ENCODE results near the gene MGAT1. TPM values are rescaled to one million over a fixed set of nuclear protein-coding genes. Genes with fewer than 3 reads are reported as not detected.

MGAT1 gene
- total and polyA plus RNA-seq, 2 experiments from 2014 or later = 180 to 200 TPM

GRCh38 chr5:180848265-180848664 is 45.7 kb upstream of the MGAT1 start:
- H3K79me2 ChIP-seq (ENCODE audit: insufficient read depth) = peaks cover 12% of the 10 kb centered on the region; the same call in 1 of the 2 replicates
- no peak overlapping the region for H3K4me2 ChIP-seq (ENCODE audit: unreplicated experiment)
- H3K4me3 ChIP-seq = no peak overlapping the region
- H3K27me3 ChIP-seq (replicated peaks; ENCODE audit: insufficient read depth) = no peaks in the 10 kb centered on the region
- no peaks in the 10 kb centered on the region; the same call in 1 of the 2 replicates for H3K9me2 ChIP-seq (ENCODE audit: insufficient read depth)
- no peak for DNase-seq
- peaks cover 37% of the 10 kb centered on the region for H3K36me3 ChIP-seq (ENCODE audit: low read depth)
- 100% methylated on average over 1 of the region's 1 CpG for WGBS, 2 experiments (ENCODE audit: low coverage in 1 of 2, low lambda C conversion rate in 2 of 2, missing lambda C conversion rate in 2 of 2)
- H3K9me3 ChIP-seq (ENCODE audit: low read depth) = no peaks in the 10 kb centered on the region
- in situ Hi-C loops (cut with MboI) = no loop called here
- TF ChIP-seq EZH2 (IDR thresholded peaks at IDR 0.05; ENCODE audit: insufficient read depth, poor library complexity, severe bottlenecking) = no peak
- TF ChIP-seq EZH2phosphoT487 (IDR thresholded peaks at IDR 0.05; ENCODE audit: insufficient read depth, low read depth) = no peak
- no peak overlapping the region for H3K27ac ChIP-seq
- no peak overlapping the region for H3K9ac ChIP-seq
- no peaks in the 10 kb centered on the region for H3K4me1 ChIP-seq (ENCODE audit: insufficient read depth)
- no peaks in the 10 kb centered on the region for H3F3A ChIP-seq (ENCODE audit: insufficient read depth)
- no peaks in the 10 kb centered on the region for H4K20me1 ChIP-seq (ENCODE audit: insufficient read depth)
- no peak overlapping the region for H2AFZ ChIP-seq

GRCh38 chr5:180847026-180847425 is 44.4 kb upstream of the MGAT1 start:
- in situ Hi-C loops (cut with MboI) = no loop called here
- Histone ChIP-seq H3K9me3 (ENCODE audit: low read depth) (no peaks in the 10 kb centered on the region), H3F3A (ENCODE audit: insufficient read depth) (0 out of 2 replicates have a peak, but pooled peaks cover 5% of the 10 kb centered on the region), H4K20me1 (ENCODE audit: insufficient read depth) (no peaks in the 10 kb centered on the region), H3K9me2 (ENCODE audit: insufficient read depth) (no peaks in the 10 kb centered on the region; the same call in 1 of the 2 replicates), H3K4me1 (ENCODE audit: insufficient read depth) (no peaks in the 10 kb centered on the region), H3K79me2 (ENCODE audit: insufficient read depth) (peaks cover 6% of the 10 kb centered on the region; the same call in 1 of the 2 replicates), H3K9ac (no peak overlapping the region), H3K36me3 (ENCODE audit: low read depth) (peaks cover 37% of the 10 kb centered on the region), H3K27me3 (replicated peaks; ENCODE audit: insufficient read depth) (no peaks in the 10 kb centered on the region), H3K4me3 (no peak overlapping the region), H3K27ac (no peak overlapping the region), H3K4me2 (ENCODE audit: unreplicated experiment) (no peak overlapping the region), H2AFZ (no peak overlapping the region)
- TF ChIP-seq EZH2phosphoT487 (IDR thresholded peaks at IDR 0.05; ENCODE audit: insufficient read depth, low read depth) (no peak), EZH2 (IDR thresholded peaks at IDR 0.05; ENCODE audit: insufficient read depth, poor library complexity, severe bottlenecking) (no peak)
- WGBS, 2 experiments (ENCODE audit: low coverage in 1 of 2, low lambda C conversion rate in 2 of 2, missing lambda C conversion rate in 2 of 2) = 32 to 33% methylated on average over 3 of the region's 3 CpGs
- no peak for DNase-seq

DNA sequence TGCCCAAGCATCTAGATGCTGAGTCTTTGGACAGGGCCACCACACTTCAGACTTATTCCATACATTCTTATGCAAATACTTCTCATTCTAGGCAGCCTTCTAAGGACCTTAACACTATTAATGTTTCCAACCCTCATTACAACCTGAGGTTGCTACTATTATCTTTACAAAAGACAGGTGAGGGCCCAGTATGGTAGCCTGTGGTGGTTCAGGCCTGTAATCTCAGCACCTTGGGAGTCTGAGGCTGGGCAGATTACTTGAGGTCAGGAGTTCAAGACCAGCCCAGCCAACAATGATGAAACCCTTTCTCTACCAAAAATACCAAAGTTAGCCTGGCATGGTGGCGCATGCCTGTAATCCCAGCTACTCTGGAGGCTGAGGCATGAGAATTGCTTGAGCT is 42.3 kb upstream of the MGAT1 start:
- Histone ChIP-seq H3K27ac (no peak overlapping the region), H3K79me2 (ENCODE audit: insufficient read depth) (no peaks in the 10 kb centered on the region), H3K9ac (no peak overlapping the region), H3K4me1 (ENCODE audit: insufficient read depth) (no peaks in the 10 kb centered on the region), H3K4me3 (no peak overlapping the region), H2AFZ (no peak overlapping the region), H4K20me1 (ENCODE audit: insufficient read depth) (no peaks in the 10 kb centered on the region), H3K27me3 (replicated peaks; ENCODE audit: insufficient read depth) (no peaks in the 10 kb centered on the region), H3K9me2 (ENCODE audit: insufficient read depth) (no peaks in the 10 kb centered on the region), H3K36me3 (ENCODE audit: low read depth) (peaks cover 18% of the 10 kb centered on the region), H3K4me2 (ENCODE audit: unreplicated experiment) (no peak overlapping the region), H3K9me3 (ENCODE audit: low read depth) (no peaks in the 10 kb centered on the region), H3F3A (ENCODE audit: insufficient read depth) (0 out of 2 replicates have a peak, but pooled peaks cover 5% of the 10 kb centered on the region)
- 95% methylated on average over 1 of the region's 1 CpG for WGBS, 2 experiments (ENCODE audit: low coverage in 1 of 2, low lambda C conversion rate in 2 of 2, missing lambda C conversion rate in 2 of 2)
- in situ Hi-C loops (cut with MboI) = no loop called here
- DNase-seq = no peak
- no peak for TF ChIP-seq EZH2phosphoT487 (IDR thresholded peaks at IDR 0.05; ENCODE audit: insufficient read depth, low read depth)
- no peak for TF ChIP-seq EZH2 (IDR thresholded peaks at IDR 0.05; ENCODE audit: insufficient read depth, poor library complexity, severe bottlenecking)

DNA sequence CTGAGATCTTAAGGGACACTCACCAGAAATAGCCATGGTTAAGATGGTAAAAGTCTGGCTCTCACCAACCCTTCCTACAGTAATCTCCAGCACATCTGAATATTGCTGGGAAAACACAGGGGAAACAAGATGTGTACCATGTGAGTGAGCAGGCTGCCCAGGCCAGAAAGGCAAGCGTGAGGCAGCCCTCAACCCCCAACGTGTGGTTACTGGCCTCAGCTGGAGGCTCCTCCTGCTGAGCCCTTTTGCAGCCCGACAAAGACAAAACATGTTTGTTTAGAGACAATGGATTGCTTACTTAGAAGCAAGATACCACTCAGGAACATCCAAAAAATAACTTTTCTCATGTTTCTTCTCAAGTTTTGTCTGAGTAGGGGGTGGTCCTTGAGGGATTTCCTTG is 41.8 kb upstream of the MGAT1 start:
- DNase-seq = no peak
- in situ Hi-C loops (cut with MboI) = no loop called here
- peaks cover 14% of the 10 kb centered on the region for H3K36me3 ChIP-seq (ENCODE audit: low read depth)
- WGBS, 2 experiments (ENCODE audit: low coverage in 1 of 2, low lambda C conversion rate in 2 of 2, missing lambda C conversion rate in 2 of 2) = 69 to 81% methylated on average over 3 of the region's 3 CpGs
- H3K27me3 ChIP-seq (replicated peaks; ENCODE audit: insufficient read depth) = no peaks in the 10 kb centered on the region
- H3K9me3 ChIP-seq (ENCODE audit: low read depth) = no peaks in the 10 kb centered on the region
- H3K4me1 ChIP-seq (ENCODE audit: insufficient read depth) = no peaks in the 10 kb centered on the region
- no peaks in the 10 kb centered on the region for H3K9me2 ChIP-seq (ENCODE audit: insufficient read depth)
- TF ChIP-seq EZH2phosphoT487 (IDR thresholded peaks at IDR 0.05; ENCODE audit: insufficient read depth, low read depth) (no peak), EZH2 (IDR thresholded peaks at IDR 0.05; ENCODE audit: insufficient read depth, poor library complexity, severe bottlenecking) (no peak)
- H3K27ac ChIP-seq = no peak overlapping the region
- no peaks in the 10 kb centered on the region for H4K20me1 ChIP-seq (ENCODE audit: insufficient read depth)
- H3F3A ChIP-seq (ENCODE audit: insufficient read depth) = 0 out of 2 replicates have a peak, but pooled peaks cover 5% of the 10 kb centered on the region
- H3K79me2 ChIP-seq (ENCODE audit: insufficient read depth) = no peaks in the 10 kb centered on the region
- no peak overlapping the region for H3K9ac ChIP-seq
- H3K4me2 ChIP-seq (ENCODE audit: unreplicated experiment) = no peak overlapping the region
- H3K4me3 ChIP-seq = no peak overlapping the region
- H2AFZ ChIP-seq = no peak overlapping the region

GRCh38 chr5:180839935-180840334 is 37.3 kb upstream of the MGAT1 start:
- 79 to 94% methylated on average over 3 of the region's 3 CpGs for WGBS, 2 experiments (ENCODE audit: low coverage in 1 of 2, low lambda C conversion rate in 2 of 2, missing lambda C conversion rate in 2 of 2)
- in situ Hi-C loops (cut with MboI) = no loop called here
- TF ChIP-seq EZH2phosphoT487 (IDR thresholded peaks at IDR 0.05; ENCODE audit: insufficient read depth, low read depth) = no peak
- TF ChIP-seq EZH2 (IDR thresholded peaks at IDR 0.05; ENCODE audit: insufficient read depth, poor library complexity, severe bottlenecking) = no peak

More at GRCh38 chr5:180839935-180840334, 37.3 kb upstream of the MGAT1 start:
- Histone ChIP-seq H3K9me2 (ENCODE audit: insufficient read depth) (no peaks in the 10 kb centered on the region), H3K27ac (no peak overlapping the region), H3K4me1 (ENCODE audit: insufficient read depth) (no peaks in the 10 kb centered on the region), H3K4me2 (ENCODE audit: unreplicated experiment) (no peak overlapping the region), H3F3A (ENCODE audit: insufficient read depth) (0 out of 2 replicates have a peak, but pooled peaks cover 5% of the 10 kb centered on the region), H3K79me2 (ENCODE audit: insufficient read depth) (no peaks in the 10 kb centered on the region), H3K27me3 (replicated peaks; ENCODE audit: insufficient read depth) (no peaks in the 10 kb centered on the region), H3K4me3 (no peak overlapping the region), H3K9me3 (ENCODE audit: low read depth) (no peaks in the 10 kb centered on the region), H2AFZ (no peak overlapping the region), H4K20me1 (ENCODE audit: insufficient read depth) (no peaks in the 10 kb centered on the region), H3K9ac (no peak overlapping the region), H3K36me3 (ENCODE audit: low read depth) (no peaks in the 10 kb centered on the region)
- no peak for DNase-seq

Measured in GM23248 (cell line).